Muscle layer of duodenum (tissue), 2 donors: ENCODE measurements around the gene C2orf49.
A peak's percentile ranks its signal among the peaks of the same experiment; 100 is the strongest.

ENCODE experiments used
- H3K27ac ChIP-seq: one replicate; pipeline ENCODE4 v1.7.0; 2013; ENCODE audit warnings: mild to moderate bottlenecking, low read length
- H3K27me3 ChIP-seq: one replicate; pipeline ENCODE4 v1.7.0; 2013; ENCODE audit warnings: low read depth, mild to moderate bottlenecking, control low read depth, low read length
- H3K36me3 ChIP-seq, 2 donors: one replicate each; pipeline ENCODE4 v1.7.0; 2013; ENCODE audit warnings: low read length in 2 of 2, control low read depth in 1 of 2, mild to moderate bottlenecking in 1 of 2; ENCODE audit not compliant: insufficient read depth in 2 of 2, control insufficient read depth in 1 of 2
- H3K4me1 ChIP-seq, 2 donors: one replicate each; pipeline ENCODE4 v1.7.0; 2013; ENCODE audit warnings: low read length in 2 of 2, mild to moderate bottlenecking in 2 of 2, control low read depth in 1 of 2, moderate library complexity in 1 of 2; ENCODE audit not compliant: insufficient read depth in 2 of 2, control insufficient read depth in 1 of 2
- H3K4me3 ChIP-seq, 2 donors: one replicate each; pipeline ENCODE4 v1.7.0; 2013; ENCODE audit warnings: low read length in 2 of 2, low read depth in 1 of 2, mild to moderate bottlenecking in 1 of 2
- H3K9me3 ChIP-seq, 2 donors: one replicate each; pipeline ENCODE4 v1.7.0; 2013; ENCODE audit warnings: low read length in 2 of 2, control low read depth in 1 of 2, mild to moderate bottlenecking in 1 of 2; ENCODE audit not compliant: control insufficient read depth in 1 of 2
- donor health status: healthy.

The C2orf49 gene

DNA sequence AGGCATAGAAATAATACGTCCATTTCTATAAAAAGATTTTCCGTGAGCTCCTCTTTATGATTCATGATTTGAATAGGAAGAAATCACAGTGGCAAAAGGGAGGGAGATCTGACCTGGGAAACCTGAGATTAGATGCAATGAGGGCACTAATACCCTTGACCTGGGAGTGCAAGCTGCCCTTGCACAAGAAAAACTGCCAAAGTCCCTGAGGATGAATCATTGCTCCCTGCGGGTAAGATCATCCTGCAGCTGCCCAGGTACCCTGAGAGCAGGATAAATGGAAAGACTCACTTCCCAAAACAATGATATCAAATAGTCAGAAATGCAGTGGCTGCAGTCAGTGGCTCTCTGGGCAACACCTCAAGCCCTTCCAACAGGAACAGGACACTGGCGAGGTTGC lies 49.9 kb downstream of the C2orf49 start:
- H3K9me3 ChIP-seq: no peaks in the 10 kb centered on the region
- no peaks in the 10 kb centered on the region for H3K27me3 ChIP-seq
- H3K4me1 ChIP-seq: peaks cover 4 to 28% of the 10 kb centered on the region in 2 donors
- peak overlapping the region; percentile 11 for H3K27ac ChIP-seq
- peaks cover 23 to 33% of the 10 kb centered on the region in 2 donors for H3K36me3 ChIP-seq
- no peak overlapping the region for H3K4me3 ChIP-seq

DNA sequence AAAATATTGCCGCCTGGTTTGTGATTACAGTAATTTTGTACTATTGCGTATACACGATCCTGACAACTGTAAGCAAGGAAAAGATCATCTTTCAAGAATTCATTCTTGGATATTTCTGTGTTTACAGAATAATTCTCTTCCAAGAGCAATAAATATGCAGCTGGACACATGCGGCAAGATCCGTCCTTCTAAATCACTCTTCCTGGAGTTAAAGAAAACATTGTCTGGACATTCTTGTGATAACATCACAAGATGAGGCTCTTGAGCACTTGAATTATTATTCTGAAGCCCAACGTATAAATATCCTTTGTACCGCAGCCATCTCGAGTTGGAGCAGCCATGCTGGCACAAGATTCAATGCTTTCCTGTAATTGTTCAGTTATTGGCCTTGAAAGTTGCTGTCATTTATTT lies 51.6 kb downstream of the C2orf49 start:
- no peak overlapping the region for H3K4me3 ChIP-seq
- peak overlapping the region; percentile 62 for H3K27ac ChIP-seq
- no peaks in the 10 kb centered on the region for H3K27me3 ChIP-seq
- H3K4me1 ChIP-seq: peaks cover 4 to 35% of the 10 kb centered on the region in 2 donors
- peaks cover 18 to 21% of the 10 kb centered on the region in 2 donors for H3K36me3 ChIP-seq
- H3K9me3 ChIP-seq: no peaks in the 10 kb centered on the region

DNA sequence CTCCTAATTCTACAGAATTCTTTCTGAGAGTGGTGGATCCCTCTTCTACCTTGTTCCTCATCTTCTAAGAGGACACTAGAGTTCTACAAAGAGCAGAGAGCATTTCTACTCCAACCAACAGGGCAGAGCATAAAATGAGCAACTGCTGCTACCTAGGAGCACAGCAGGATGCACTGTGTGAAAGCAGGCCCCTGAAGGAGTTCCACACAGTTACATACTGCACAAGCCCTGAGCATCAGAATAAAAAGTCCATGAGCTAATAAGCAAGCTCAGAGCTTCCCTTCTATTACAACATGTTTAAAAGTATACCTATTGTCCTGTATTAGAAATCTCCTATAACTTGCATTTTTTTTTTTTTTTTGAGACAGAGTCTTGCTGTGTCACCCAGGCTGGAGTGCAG lies 53.1 kb downstream of the C2orf49 start:
- Histone ChIP-seq H3K36me3 (peaks cover 8 to 9% of the 10 kb centered on the region in 2 donors), H3K27me3 (no peaks in the 10 kb centered on the region), H3K4me3 (no peak overlapping the region), H3K27ac (no peak overlapping the region), H3K9me3 (no peaks in the 10 kb centered on the region), H3K4me1 (peaks cover 4 to 40% of the 10 kb centered on the region in 2 donors)

DNA sequence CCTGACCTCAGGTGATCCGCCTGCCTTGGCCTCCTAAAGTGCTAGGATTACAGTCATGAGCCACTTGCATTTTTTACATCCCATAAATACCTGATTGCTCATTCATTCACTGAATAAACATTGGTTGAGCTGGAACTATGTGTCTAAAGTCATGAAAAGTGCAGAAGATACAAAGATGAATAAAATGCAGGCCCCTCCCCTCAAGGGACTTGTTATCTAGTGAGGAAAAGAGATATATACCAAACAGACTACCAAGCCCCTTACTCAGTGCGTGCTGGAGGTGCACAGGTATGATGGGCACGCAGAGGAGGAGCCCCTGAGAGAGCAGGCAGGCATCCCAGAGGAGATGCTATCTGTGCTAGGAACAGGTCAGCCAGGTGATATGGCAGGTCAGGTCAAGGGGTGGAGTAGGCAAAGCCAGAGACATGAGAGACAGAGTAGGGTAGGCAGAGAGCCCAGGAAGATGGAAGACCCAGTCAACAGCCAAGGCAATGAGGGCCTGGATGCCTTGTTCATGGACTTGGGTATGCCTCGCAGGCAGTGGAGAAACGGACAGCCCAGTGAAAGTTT lies 53.8 kb downstream of the C2orf49 start:
- H3K9me3 ChIP-seq: no peaks in the 10 kb centered on the region
- peaks cover 2 to 3% of the 10 kb centered on the region in 2 donors for H3K36me3 ChIP-seq
- no peak overlapping the region for H3K27ac ChIP-seq
- peaks cover 4 to 40% of the 10 kb centered on the region in 2 donors for H3K4me1 ChIP-seq
- no peaks in the 10 kb centered on the region for H3K27me3 ChIP-seq
- no peak overlapping the region for H3K4me3 ChIP-seq

- H3K36me3 ChIP-seq: no peaks in the 10 kb centered on the region
Observed at GRCh38 chr2:105391763-105392662, 54.7 kb downstream of the C2orf49 start.

DNA sequence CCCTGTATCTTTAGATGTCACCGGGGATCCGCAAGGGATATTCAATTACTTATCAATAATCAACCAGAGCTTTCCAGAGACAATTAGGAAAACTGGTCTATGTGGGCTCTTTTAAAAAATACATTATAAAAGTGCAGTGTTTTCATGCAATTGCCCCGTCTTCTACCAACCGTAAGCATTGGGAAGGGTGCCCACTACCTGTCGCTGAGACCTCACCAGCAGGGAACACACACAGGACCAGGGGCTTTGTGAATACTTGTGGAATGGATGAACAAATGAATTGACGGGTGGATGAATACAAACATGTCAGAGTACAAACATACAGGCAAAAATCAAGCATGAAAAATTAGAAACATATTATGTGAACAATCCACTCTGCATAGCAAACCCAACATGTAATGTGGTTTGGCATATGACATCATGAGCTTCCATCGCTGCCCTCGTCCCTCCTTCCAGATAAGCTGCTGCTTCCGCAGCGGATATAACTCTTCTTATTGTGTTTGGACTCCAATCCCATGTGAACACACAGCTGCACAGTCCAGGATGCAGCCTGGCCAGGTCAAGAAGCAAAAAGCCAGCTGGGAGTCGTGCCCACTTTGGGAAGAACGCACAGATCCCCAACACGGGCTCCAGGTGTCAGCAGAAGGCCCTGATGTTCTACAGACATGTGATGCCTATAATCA lies 56.2 kb downstream of the C2orf49 start:
- Histone ChIP-seq H3K27ac (no peak overlapping the region), H3K4me3 (no peak overlapping the region), H3K27me3 (no peaks in the 10 kb centered on the region), H3K9me3 (no peaks in the 10 kb centered on the region), H3K36me3 (no peaks in the 10 kb centered on the region), H3K4me1 (peaks cover 7 to 36% of the 10 kb centered on the region in 2 donors)

More at GRCh38 chr2:105391763-105392662, 54.7 kb downstream of the C2orf49 start:
- Histone ChIP-seq H3K27me3 (no peaks in the 10 kb centered on the region), H3K27ac (no peak overlapping the region), H3K4me1 (peaks cover 7 to 46% of the 10 kb centered on the region in 2 donors), H3K4me3 (no peak overlapping the region), H3K9me3 (no peaks in the 10 kb centered on the region)

DNA sequence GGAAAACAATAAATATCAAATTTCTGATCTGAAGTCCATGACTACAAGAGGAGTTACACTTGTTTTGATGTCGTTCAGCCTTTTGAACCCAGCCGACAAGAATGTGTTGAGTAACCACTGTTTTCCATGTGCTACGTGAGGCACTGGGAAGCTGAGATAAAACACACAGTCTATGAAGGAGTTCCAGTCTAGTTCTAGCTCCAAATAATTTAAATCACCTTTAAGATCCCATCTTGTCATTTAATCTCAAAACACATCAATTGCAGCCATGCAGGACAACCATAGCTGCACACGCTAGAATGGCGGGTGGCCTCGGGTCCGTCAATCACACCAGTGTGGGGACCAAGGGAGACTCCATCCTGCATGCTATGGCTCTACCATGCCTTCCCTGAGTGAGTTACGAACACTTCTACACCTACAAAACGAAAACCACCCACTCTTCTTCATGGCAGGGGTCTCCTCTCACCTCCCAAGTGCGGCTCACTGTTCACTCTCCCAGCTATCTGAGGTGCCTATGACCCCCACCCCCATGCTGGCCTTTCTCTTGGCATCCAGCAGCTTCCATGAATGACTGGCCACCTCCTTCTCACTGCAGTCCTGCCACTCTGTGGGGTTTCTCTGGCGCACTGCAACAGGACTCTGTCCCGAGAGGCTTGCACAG lies 57.7 kb downstream of the C2orf49 start:
- no peaks in the 10 kb centered on the region for H3K36me3 ChIP-seq
- peaks cover 7 to 33% of the 10 kb centered on the region in 2 donors for H3K4me1 ChIP-seq
- H3K27ac ChIP-seq: no peak overlapping the region
- H3K4me3 ChIP-seq: peak overlapping the region in 1 of 2 donors; percentile 23
- no peaks in the 10 kb centered on the region for H3K27me3 ChIP-seq
- H3K9me3 ChIP-seq: no peaks in the 10 kb centered on the region

DNA sequence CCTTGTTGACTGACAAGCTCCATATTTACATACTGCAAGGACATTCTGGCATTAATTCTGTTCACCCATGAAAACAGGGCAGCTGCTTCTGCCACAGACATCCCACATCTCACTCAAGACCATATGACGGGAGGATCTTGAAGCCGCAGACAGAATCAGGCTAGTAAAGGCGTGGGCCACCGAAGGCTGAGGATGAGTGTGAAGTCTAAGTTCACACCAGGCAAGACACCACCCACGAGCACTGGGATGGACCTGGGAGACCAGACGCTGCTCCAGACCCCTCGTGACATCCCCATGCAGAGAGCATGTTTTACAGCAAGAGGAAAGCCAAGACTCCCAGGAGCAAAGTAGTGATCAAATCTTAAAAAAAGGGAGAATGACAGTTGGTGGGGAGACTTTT lies 58.4 kb downstream of the C2orf49 start:
- H3K27ac ChIP-seq: peak overlapping the region; percentile 92
- no peaks in the 10 kb centered on the region for H3K27me3 ChIP-seq
- H3K4me1 ChIP-seq: peaks cover 7 to 33% of the 10 kb centered on the region in 2 donors
- H3K36me3 ChIP-seq: no peaks in the 10 kb centered on the region
- H3K4me3 ChIP-seq: peak overlapping the region in 1 of 2 donors; percentile 30
- H3K9me3 ChIP-seq: no peaks in the 10 kb centered on the region

- Histone ChIP-seq H3K27me3 (no peaks in the 10 kb centered on the region), H3K9me3 (no peaks in the 10 kb centered on the region), H3K36me3 (no peaks in the 10 kb centered on the region), H3K4me1 (peaks cover 3 to 27% of the 10 kb centered on the region in 2 donors), H3K27ac (peak overlapping the region; percentile 92), H3K4me3 (peak overlapping the region; percentile 81 to 84)
Observed at GRCh38 chr2:105396254-105397024, 59.1 kb downstream of the C2orf49 start.

DNA sequence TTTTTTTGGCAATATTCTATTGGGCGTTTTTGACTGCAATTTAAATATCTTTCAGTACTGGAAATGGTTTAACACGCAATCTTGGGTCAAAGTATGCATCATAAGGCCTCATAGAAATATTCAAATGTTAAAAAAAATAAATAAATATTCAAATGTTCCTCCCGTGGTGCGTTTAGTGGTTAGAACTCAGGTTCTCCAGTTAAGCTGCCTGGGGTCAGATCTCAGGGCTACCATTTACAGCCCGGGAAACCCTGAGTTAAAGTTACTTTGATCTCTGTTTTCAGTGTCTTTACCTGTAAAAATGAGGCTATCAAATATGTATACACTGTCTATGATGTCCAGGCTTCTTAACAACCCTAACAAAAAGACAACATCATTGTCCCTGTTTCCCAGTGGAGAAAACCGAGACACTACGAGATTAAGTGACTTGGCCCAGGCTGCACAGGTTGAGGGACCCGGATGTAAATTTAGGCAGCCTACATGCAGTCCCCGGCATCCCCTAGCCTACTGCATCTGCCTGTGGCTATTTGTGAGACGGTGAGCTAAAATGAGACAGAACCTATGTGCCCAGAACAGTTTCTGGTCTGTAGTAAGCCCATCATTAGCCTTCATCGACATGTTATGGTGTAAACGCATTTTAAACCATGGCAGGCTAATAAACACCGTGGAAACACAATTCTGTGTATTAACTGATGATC lies 59.8 kb downstream of the C2orf49 start:
- H3K27me3 ChIP-seq: no peaks in the 10 kb centered on the region
- H3K4me1 ChIP-seq: peaks cover 3 to 23% of the 10 kb centered on the region in 2 donors
- H3K4me3 ChIP-seq: peak overlapping the region; percentile 81 to 84
- peak overlapping the region; percentile 92 for H3K27ac ChIP-seq
- H3K36me3 ChIP-seq: no peaks in the 10 kb centered on the region
- no peaks in the 10 kb centered on the region for H3K9me3 ChIP-seq
